Measurements from ENCODE around the gene CREB3L2.
"Not testable (repeated sequence)": the region's sequence is repeated elsewhere in the genome, so short reads cannot be mapped to it uniquely, and the experiment has no call there.

The CREB3L2 gene

GRCh38 chr7:137930581-137930980, 71.3 kb downstream of the CREB3L2 start:
- no peak for DNase-seq

GRCh38 chr7:137928626-137929025, 73.3 kb downstream of the CREB3L2 start:
- no peak for DNase-seq

GRCh38 chr7:137927386-137927785, 74.5 kb downstream of the CREB3L2 start:
- DNase-seq, result no peak

GRCh38 chr7:137926206-137926605, 75.7 kb downstream of the CREB3L2 start:
- not testable (repeated sequence) for DNase-seq

GRCh38 chr7:137925754-137926153, 76.1 kb downstream of the CREB3L2 start:
- no peak for DNase-seq

GRCh38 chr7:137925091-137925490, 76.8 kb downstream of the CREB3L2 start:
- DNase-seq, result no peak

- no peak for DNase-seq
Measured at GRCh38 chr7:137923380-137923779, 78.5 kb downstream of the CREB3L2 start.

- no peak for DNase-seq
Measured at GRCh38 chr7:137920637-137921399, 81.1 kb downstream of the CREB3L2 start.

- no peak for DNase-seq
Measured at GRCh38 chr7:137919987-137920386, 81.9 kb downstream of the CREB3L2 start.

GRCh38 chr7:137916980-137917645, 84.8 kb downstream of the CREB3L2 start:
- no peak for DNase-seq

GRCh38 chr7:137916564-137916963, 85.3 kb downstream of the CREB3L2 start:
- no peak for DNase-seq

GRCh38 chr7:137915266-137915665, 86.6 kb downstream of the CREB3L2 start:
- DNase-seq, result no peak

GRCh38 chr7:137913985-137914384, 87.9 kb downstream of the CREB3L2 start:
- DNase-seq, result no peak

GRCh38 chr7:137909042-137909441, 92.8 kb downstream of the CREB3L2 start:
- no peak for DNase-seq

- no peak for DNase-seq
Measured at GRCh38 chr7:137908106-137908505, 93.8 kb downstream of the CREB3L2 start.

- not testable (repeated sequence) for DNase-seq
Measured at GRCh38 chr7:137906636-137907035, 95.2 kb downstream of the CREB3L2 start.

GRCh38 chr7:137904833-137905232, 97.1 kb downstream of the CREB3L2 start:
- no peak for DNase-seq

GRCh38 chr7:137903382-137904169, 98.3 kb downstream of the CREB3L2 start:
- peak; percentile 12 to 29 for DNase-seq

- DNase-seq, result no peak
Measured at GRCh38 chr7:137900137-137900536, 101.7 kb downstream of the CREB3L2 start.

GRCh38 chr7:137898839-137899721, 102.8 kb downstream of the CREB3L2 start:
- DNase-seq, result peak in 1 of 2 experiments; percentile 56

- DNase-seq, result no peak
Measured at GRCh38 chr7:137895301-137896221, 106.3 kb downstream of the CREB3L2 start.

All from cerebellar nuclear complex (tissue), 1 donor.